ENCODE data around the gene CELSR1.

The CELSR1 gene

GRCh38 chr22:46381731-46382130 lies 155.7 kb downstream of the CELSR1 start:
- no peak for DNase-seq

GRCh38 chr22:46381142-46381541 lies 156.3 kb downstream of the CELSR1 start:
- DNase-seq, result no peak

GRCh38 chr22:46380581-46380980 lies 156.8 kb downstream of the CELSR1 start:
- DNase-seq, result no peak

GRCh38 chr22:46380069-46380468 lies 157.4 kb downstream of the CELSR1 start:
- no peak for DNase-seq

GRCh38 chr22:46379066-46379930 lies 158.1 kb downstream of the CELSR1 start:
- no peak for DNase-seq

- DNase-seq, result no peak
Observed at GRCh38 chr22:46378426-46379065, 158.9 kb downstream of the CELSR1 start.

- no peak for DNase-seq
Observed at GRCh38 chr22:46377525-46378425, 159.6 kb downstream of the CELSR1 start.

GRCh38 chr22:46376908-46377524 lies 160.4 kb downstream of the CELSR1 start:
- DNase-seq, result no peak

GRCh38 chr22:46376111-46376510 lies 161.3 kb downstream of the CELSR1 start:
- no peak for DNase-seq

- no peak for DNase-seq
Observed at GRCh38 chr22:46374663-46375474, 162.6 kb downstream of the CELSR1 start.

GRCh38 chr22:46373921-46374662 lies 163.3 kb downstream of the CELSR1 start:
- no peak for DNase-seq

- no peak for DNase-seq
Observed at GRCh38 chr22:46373159-46373558, 164.3 kb downstream of the CELSR1 start.

- DNase-seq, result no peak
Observed at GRCh38 chr22:46372686-46373085, 164.7 kb downstream of the CELSR1 start.

GRCh38 chr22:46371623-46372226 lies 165.7 kb downstream of the CELSR1 start:
- no peak for DNase-seq

GRCh38 chr22:46370584-46371291 lies 166.7 kb downstream of the CELSR1 start:
- DNase-seq, result no peak

- no peak for DNase-seq
Observed at GRCh38 chr22:46369716-46370583, 167.5 kb downstream of the CELSR1 start.

- no peak for DNase-seq
Observed at GRCh38 chr22:46368871-46369715, 168.3 kb downstream of the CELSR1 start.
